GM21360 (cell line): Measurements from ENCODE around the gene FHIT.
"Not testable (repeated sequence)": the region's sequence is repeated elsewhere in the genome, so short reads cannot be mapped to it uniquely, and the experiment has no call there.

ENCODE experiments used
- ATAC-seq: cut with Tn5 transposase; IDR thresholded peaks from one replicate; pipeline ENCODE4 v1.9.1; 2021; ENCODE audit warnings: mild to moderate bottlenecking, moderate library complexity; ENCODE audit not compliant: unreplicated experiment

The FHIT gene

GRCh38 chr3:61008153-61008997 lies 242.9 kb downstream of the FHIT start:
- ATAC-seq, result no peak

GRCh38 chr3:61005591-61005990 lies 245.7 kb downstream of the FHIT start:
- ATAC-seq, result no peak

DNA sequence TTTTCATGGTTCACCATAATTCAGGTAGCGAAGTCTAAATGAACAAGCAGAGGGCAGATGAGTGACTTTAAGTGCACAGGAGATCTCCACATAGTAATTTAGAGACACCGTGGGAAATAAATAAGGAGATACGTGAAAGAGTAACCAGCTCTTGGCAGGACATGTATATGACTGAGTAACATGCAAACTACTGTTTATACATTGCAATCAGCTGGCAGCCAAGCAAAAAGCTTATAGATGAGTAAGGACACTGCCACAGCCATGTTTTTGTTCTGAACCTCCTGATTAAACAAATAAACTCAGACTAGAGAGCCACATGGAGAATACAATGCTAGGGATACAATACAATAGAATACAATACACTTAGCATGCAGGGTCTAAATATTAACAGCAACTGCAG lies 252.4 kb downstream of the FHIT start:
- ATAC-seq, result no peak

DNA sequence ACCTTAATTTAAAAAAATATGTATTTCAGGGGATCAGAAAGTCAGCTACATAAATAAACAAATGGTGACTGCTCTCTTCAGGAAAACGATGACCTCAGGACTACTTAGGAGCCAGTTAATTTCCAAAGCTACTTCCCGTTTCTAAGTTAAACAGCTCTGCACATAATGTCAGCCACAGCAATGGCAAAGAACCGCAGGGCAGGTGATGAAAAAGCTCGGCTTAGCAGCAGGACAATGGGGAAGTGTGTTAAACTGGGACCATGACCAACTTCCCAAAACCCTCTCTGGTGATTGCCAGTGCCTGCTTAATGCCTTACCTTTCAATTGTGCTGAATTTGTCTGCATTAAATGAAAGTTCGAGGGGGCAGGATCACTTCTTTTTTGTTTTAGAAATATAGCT lies 258.9 kb downstream of the FHIT start:
- no peak for ATAC-seq

GRCh38 chr3:60990442-60990730 lies 260.9 kb downstream of the FHIT start:
- ATAC-seq, result no peak

DNA sequence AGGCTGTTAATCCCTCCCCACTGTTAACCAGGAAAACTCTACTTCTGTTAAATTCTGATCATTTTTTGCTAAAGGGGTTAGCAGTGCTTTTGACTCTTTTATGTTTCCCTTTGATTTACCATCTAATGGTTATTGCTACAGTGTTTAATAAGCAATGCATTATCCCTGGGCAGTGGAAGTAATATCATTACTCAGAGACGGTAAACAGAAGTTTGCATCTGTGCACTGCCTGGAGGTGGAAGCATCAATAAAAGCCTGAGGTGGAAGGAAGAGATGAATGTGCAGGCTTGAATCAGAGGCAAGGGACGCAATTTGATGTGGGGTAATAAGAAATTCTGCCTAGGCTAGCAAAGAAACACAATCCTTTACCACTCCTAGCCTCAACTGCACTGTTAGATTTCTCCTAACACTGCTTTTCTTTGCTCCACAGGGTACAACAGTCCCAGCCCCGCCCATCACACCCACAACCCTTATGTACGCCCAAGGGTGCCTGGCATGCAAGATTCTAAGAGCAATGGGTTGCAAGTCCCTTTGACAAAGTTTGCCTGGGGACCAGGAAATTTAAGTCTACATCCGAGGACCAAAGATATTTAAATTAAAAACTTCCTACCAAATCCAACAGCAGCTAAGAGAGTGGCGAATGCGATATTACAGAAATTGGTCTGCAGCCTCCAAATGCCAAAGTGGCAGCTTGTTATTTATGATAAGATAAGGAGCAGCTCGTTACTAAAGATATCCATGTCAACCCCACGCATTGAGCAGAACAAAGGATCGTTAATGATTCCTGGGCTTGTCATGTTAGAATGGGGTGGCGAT lies 261.4 kb downstream of the FHIT start:
- no peak for ATAC-seq

GRCh38 chr3:60987191-60987590 lies 264.1 kb downstream of the FHIT start:
- not testable (repeated sequence) for ATAC-seq

GRCh38 chr3:60986552-60986951 lies 264.7 kb downstream of the FHIT start:
- ATAC-seq, result no peak

GRCh38 chr3:60983906-60984305 lies 267.3 kb downstream of the FHIT start:
- no peak for ATAC-seq

DNA sequence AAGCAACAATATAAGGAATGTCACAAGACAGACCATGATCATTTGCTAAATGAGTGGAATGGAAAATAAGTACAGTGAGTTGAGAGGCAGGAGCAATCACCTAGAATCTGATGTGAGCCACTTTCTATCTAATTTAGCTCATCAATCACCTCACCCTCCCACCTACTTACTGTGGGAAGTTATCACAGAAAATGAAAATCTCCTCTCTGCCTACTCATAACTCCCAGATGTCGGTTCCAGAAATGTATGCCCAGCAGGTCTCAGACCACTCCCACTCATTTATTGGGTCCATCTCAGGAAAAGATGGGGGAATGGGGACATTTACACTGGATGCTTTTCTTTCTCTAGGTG lies 270.9 kb downstream of the FHIT start:
- no peak for ATAC-seq

DNA sequence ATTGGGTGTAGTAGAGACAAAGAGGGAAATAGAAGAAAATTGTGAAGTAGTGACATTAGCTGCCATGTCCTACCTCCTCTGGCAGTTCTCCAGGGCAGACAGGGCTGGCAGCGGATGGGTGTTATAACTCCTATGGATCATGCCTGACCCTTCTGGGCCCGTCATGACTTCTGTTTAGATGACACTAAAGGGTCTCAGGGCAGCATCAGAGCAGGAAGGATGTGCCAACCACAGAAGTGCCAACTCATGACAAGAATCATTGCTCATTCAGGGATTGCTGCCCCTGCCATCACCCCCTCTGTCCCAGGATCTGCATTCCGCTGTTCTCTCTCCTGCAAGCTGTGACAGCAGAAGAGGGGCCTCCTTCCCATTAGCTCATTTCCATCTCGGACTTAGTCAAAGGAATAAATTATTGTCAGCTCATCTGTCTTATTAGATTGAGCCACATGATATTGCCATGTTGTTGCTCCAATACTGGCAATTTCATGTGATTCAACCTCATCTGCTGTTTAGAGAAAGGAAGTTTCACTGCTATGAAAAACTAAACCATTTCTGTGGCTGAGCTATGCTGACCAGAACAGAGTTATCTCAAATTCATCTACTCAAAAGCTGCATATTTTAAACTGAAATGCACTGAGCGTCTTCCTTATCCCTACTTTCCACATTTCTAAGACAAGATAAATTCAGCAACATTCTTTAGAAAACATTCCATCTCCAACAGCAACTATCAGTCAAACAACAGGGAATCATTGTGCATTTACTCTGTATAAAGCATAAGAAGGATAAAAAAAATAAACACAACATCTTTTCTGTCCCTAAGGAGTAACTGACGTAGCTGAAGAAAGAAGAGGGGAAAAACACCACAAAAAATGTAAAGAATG lies 271.6 kb downstream of the FHIT start:
- ATAC-seq, result no peak

DNA sequence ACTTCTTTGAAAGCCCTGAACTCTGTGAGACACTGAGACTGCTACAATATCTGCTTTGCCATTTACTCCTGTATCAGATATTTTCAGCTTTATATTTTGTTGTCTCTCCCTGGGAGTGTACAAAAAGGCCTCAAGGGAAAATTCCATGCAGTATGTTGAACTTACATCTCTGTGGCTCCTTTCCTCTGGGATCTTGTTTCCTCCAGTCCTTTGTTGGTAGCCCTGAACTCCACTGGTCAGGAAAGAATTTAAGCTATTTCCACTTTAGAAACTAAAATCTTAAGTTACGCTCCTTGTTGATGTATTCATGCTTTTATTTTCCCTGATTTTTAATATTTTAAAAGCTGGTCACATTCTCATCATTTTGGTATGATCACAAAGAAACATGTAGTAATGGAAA lies 277.9 kb downstream of the FHIT start:
- ATAC-seq, result no peak

- no peak for ATAC-seq
These were observed 278.7 kb downstream of the FHIT start for GRCh38 chr3:60972599-60972998.

DNA sequence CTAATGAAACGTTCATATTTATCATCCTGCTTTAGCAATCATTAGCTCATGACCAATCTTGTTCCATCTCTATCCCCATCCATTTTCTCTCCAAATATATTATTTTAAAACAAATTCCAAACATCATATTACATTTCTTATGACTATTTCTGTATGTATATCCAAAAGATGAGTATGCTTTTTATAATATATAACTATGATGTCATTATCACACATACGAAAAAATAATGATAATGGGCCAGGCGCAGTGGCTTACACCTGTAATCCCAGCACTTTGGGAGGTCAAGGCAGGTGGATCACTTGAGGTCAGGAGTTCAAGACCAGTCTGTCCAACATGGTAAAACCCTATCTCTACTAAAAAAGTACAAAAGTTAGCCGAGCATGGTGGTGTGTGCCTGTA lies 280.4 kb downstream of the FHIT start:
- ATAC-seq, result no peak

DNA sequence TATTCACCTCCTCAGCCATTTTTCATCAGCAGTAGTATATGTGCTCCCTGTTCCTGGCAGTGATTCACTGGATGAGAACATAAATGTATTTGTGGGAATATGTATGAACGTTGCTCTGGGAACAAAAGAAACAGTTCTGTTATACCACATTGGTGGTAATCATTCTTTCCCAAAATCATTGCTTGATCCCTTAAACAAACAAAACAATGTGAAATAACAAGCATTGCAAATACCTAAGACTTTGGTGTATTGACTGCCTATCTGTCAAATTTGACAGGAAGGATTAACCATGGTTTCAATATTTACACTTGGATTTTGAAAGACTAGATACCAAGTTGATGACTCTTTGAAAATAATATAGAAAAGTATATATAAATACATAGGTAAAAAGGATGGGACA lies 284.1 kb downstream of the FHIT start:
- no peak for ATAC-seq

DNA sequence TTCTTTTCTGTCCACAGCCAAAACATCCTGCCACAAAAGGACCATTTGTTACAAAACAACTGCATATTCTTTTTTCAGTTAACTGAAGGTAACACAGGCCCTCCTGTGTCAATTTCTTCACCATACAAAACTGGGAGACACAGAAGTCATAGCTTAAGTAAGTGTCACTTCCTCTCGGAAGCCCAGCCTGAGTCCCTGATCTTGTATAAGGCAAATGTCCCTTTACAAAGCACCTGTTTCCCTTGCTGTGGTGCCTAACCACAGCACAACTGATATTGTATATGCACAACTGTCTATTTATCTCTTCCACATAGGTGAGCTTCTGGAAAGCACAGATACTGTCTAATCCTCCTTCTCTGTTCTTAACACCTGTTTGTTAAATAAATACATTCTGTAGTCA lies 293.7 kb downstream of the FHIT start:
- no peak for ATAC-seq

- no peak for ATAC-seq
These were observed 294.5 kb downstream of the FHIT start for GRCh38 chr3:60956729-60957128.

DNA sequence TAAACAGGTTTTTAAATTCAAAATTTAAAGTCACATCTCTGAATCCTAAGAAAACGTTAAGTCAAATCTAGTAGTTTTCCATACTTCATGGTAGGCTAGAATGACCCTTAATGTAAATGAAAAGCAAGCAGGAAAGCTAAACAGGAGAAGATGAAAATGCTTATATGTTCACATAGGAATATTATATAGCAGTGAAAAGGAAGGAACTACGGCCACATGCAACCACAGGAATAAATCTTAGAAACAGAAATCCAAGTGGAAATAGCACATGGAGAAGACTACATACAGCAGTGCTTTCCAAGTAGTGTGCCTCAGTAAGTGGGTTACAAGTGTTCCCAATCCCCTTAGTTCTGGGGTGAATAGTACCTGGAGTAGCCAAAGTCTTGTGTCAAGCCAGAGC lies 296.2 kb downstream of the FHIT start:
- ATAC-seq, result no peak

GRCh38 chr3:60954048-60954447 lies 297.2 kb downstream of the FHIT start:
- ATAC-seq, result no peak

DNA sequence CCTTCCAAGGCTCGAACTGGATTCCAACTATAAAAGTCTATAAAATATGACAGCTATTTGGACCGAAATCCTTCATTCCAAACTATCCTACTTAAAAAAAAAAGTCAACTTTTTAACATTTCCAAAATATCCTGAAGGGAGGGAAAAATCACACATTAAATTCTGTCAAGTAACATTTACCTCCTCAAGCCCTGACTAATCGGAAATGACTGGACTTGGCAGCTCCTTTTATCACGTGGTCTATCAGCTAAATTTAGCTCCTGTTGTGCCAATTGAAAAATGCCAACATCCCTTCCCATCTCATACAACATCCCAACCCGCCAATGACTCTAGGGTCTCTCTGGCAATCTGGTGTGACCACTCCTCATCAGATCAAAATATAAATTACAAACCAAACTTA lies 297.9 kb downstream of the FHIT start:
- ATAC-seq, result no peak

DNA sequence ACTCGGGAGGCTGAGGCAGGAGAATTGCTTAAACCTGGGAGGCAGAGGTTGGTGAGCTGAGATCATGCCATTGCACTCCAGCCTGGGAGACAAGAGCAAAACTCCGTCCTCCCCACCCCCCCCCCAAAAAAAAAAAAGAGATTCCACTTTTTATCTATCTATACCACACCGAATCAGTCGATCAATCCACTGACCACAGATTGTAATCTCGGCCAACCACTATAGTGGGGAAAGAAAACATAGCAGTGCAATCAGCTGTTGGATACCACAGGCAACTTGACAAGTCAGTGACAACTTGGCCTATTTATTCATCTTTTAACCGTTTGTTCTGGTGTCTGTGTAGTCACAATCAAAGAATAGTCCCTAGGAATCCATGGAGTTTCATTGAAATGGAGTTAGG lies 299.2 kb downstream of the FHIT start:
- ATAC-seq, result no peak

DNA sequence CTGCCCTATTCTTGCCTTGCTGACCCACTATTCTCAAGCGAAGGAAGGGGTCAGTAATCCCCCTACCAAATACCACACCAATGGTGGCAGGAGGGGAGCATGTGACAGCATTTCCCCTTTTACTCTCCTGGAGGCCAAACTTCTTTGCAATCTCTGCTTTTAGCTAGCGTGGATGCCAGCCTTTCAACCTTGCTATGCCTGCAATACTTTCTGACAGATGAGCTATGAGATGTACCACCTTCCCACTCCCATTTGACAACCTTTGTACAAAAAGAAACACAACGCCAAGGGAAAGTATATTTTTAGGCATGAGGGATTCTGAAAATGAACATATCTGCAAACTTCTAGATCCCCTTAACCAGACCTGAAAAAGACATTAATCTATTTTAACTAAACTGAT lies 302.1 kb downstream of the FHIT start:
- no peak for ATAC-seq
